Measurements from ENCODE around the gene RND2.

RND2 gene

GRCh38 chr17:43003542-43004172 is 21.4 kb upstream of the RND2 start:
- intact Hi-C loops (cut with DNase I), result no loop called here
- peak in 1 of 10 donors; percentile 0 for DNase-seq

GRCh38 chr17:43006639-43007551 is 18.1 kb upstream of the RND2 start, which contains the start of gene IFI35:
Gene IFI35, plus strand, starts transcription at chr17:43006784. Its CDS starts 164 bp downstream, at chr17:43006948.
- peak; percentile 37 to 96 (median 74) for DNase-seq
- intact Hi-C loops (cut with DNase I), result no loop called here

GRCh38 chr17:43010667-43011308 is 14.2 kb upstream of the RND2 start:
- no peak for DNase-seq
- intact Hi-C loops (cut with DNase I), result no loop called here

- intact Hi-C loops (cut with DNase I), result no loop called here
- peak in 1 of 10 donors; percentile 23 for DNase-seq
These were observed 13.1 kb upstream of the RND2 start for GRCh38 chr17:43011728-43012472.

GRCh38 chr17:43013296-43013695 is 11.7 kb upstream of the RND2 start:
- intact Hi-C loops (cut with DNase I), result no loop called here
- DNase-seq, result peak in 1 of 10 donors; percentile 59

GRCh38 chr17:43014020-43014648 is 10.9 kb upstream of the RND2 start:
- intact Hi-C loops (cut with DNase I), result no loop called here
- peak in 1 of 10 donors; percentile 63 for DNase-seq

- DNase-seq, result peak in 1 of 10 donors; percentile 15
- intact Hi-C loops (cut with DNase I), result no loop called here
These were observed 10.1 kb upstream of the RND2 start for GRCh38 chr17:43014649-43015542.

- intact Hi-C loops (cut with DNase I), result no loop called here
- DNase-seq, result peak in 1 of 10 donors; percentile 22
These were observed 9.5 kb upstream of the RND2 start for GRCh38 chr17:43015579-43015978.

GRCh38 chr17:43016216-43016615 is 8.8 kb upstream of the RND2 start:
- peak in 1 of 10 donors; percentile 44 for DNase-seq
- intact Hi-C loops (cut with DNase I), result no loop called here

- peak in 2 of 10 donors; percentile 34 to 66 for DNase-seq
- intact Hi-C loops (cut with DNase I), result no loop called here
These were observed 6.8 kb upstream of the RND2 start for GRCh38 chr17:43018008-43018853.

GRCh38 chr17:43018932-43019331 is 6.1 kb upstream of the RND2 start:
- no peak for DNase-seq
- intact Hi-C loops (cut with DNase I), result no loop called here

- intact Hi-C loops (cut with DNase I), result no loop called here
These were observed 5.6 kb upstream of the RND2 start for GRCh38 chr17:43019418-43019817.

GRCh38 chr17:43020030-43020621 is 4.9 kb upstream of the RND2 start:
- intact Hi-C loops (cut with DNase I), result loop anchor here (5.0 kb wide), 1 partner anchor 312 kb away; no protein-coding TSS in a partner anchor
- peak in 1 of 10 donors; percentile 23 for DNase-seq

More at GRCh38 chr17:43019418-43019817, 5.6 kb upstream of the RND2 start:
- DNase-seq, result peak in 1 of 10 donors; percentile 23

GRCh38 chr17:43020789-43021740 is 4.0 kb upstream of the RND2 start:
- peak in 7 of 10 donors; percentile 18 to 90 (median 32) for DNase-seq
- intact Hi-C loops (cut with DNase I), result loop anchor here (5.0 kb wide), 1 partner anchor 311 kb away; no protein-coding TSS in a partner anchor

GRCh38 chr17:43021741-43022512 is 3.1 kb upstream of the RND2 start, which contains the start of gene VAT1:
Gene VAT1, minus strand, starts transcription at chr17:43022385. Its CDS starts 63 bp downstream, at chr17:43022322.
- intact Hi-C loops (cut with DNase I), result loop anchor here (2.0 to 5.0 kb wide), 2 partner anchors 149 to 310 kb away; partner anchors contain the start of gene NBR1
- peak; percentile 68 to 96 (median 78) for DNase-seq
